GM12892 (cell line): ENCODE data around the gene DDX47.
"Not testable (repeated sequence)": the region's sequence is repeated elsewhere in the genome, so short reads cannot be mapped to it uniquely, and the experiment has no call there.

ENCODE experiments used
- DNase-seq: peaks from one replicate; pipeline ENCODE4 v3.0.0; 2011; ENCODE audit not compliant: insufficient read length
- FAIRE-seq: peaks from 2 replicates; lab custom pipeline; 2011; peaks lifted over from hg19 to GRCh38; lab: Jason Lieb, UNC
- POLR2A ChIP-seq: IDR thresholded peaks from 2 replicates; pipeline ENCODE4 v1.6.1; 2011; ENCODE audit warnings: low read depth, low read length, control low read depth
- POLR2AphosphoS5 ChIP-seq: IDR thresholded peaks from 2 replicates; pipeline ENCODE4 v1.6.1; 2011; ENCODE audit warnings: low read depth, low read length, control low read depth
- TAF1 ChIP-seq: IDR thresholded peaks from 2 replicates; pipeline ENCODE4 v1.6.1; 2011; ENCODE audit warnings: low read depth, mild to moderate bottlenecking, control low read depth, low read length, borderline replicate concordance

DDX47 gene

GRCh38 chr12:12868477-12869235 lies 55.5 kb downstream of the DDX47 start:
- no peak for TF ChIP-seq POLR2A
- TF ChIP-seq TAF1 = no peak
- no peak for TF ChIP-seq POLR2AphosphoS5
- no peak for FAIRE-seq
- no peak for DNase-seq

- TF ChIP-seq TAF1 (no peak), POLR2A (no peak), POLR2AphosphoS5 (no peak)
- no peak for DNase-seq
- FAIRE-seq = no peak
These were observed 57.3 kb downstream of the DDX47 start for GRCh38 chr12:12870465-12870864.

GRCh38 chr12:12871587-12872138 lies 58.5 kb downstream of the DDX47 start:
- no peak for TF ChIP-seq POLR2AphosphoS5
- TF ChIP-seq POLR2A = no peak
- TF ChIP-seq TAF1 = no peak
- DNase-seq = no peak
- FAIRE-seq = no peak

GRCh38 chr12:12872139-12872933 lies 59.2 kb downstream of the DDX47 start:
- TF ChIP-seq TAF1 (no peak), POLR2AphosphoS5 (no peak), POLR2A (no peak)
- no peak for FAIRE-seq
- DNase-seq = no peak

- TF ChIP-seq TAF1 (no peak), POLR2A (no peak), POLR2AphosphoS5 (no peak)
- no peak for FAIRE-seq
- no peak for DNase-seq
These were observed 59.8 kb downstream of the DDX47 start for GRCh38 chr12:12872934-12873275.

- TF ChIP-seq POLR2A = no peak
- no peak for TF ChIP-seq POLR2AphosphoS5
- TF ChIP-seq TAF1 = no peak
- no peak for DNase-seq
- no peak for FAIRE-seq
These were observed 60.9 kb downstream of the DDX47 start for GRCh38 chr12:12874029-12874428.

- FAIRE-seq, DNase-seq: not testable (repeated sequence)
These were observed 62.2 kb downstream of the DDX47 start for GRCh38 chr12:12875301-12875700.

- FAIRE-seq = no peak
- no peak for DNase-seq
These were observed 64.1 kb downstream of the DDX47 start for GRCh38 chr12:12877153-12877768.

GRCh38 chr12:12877781-12878455 lies 64.8 kb downstream of the DDX47 start:
- no peak for FAIRE-seq
- TF ChIP-seq POLR2A (no peak), TAF1 (no peak), POLR2AphosphoS5 (no peak)
- no peak for DNase-seq

More at GRCh38 chr12:12877153-12877768, 64.1 kb downstream of the DDX47 start:
- TF ChIP-seq TAF1 (no peak), POLR2A (no peak), POLR2AphosphoS5 (no peak)
